Eye (tissue), 1 donor: ENCODE data around the gene SLC9A8.
"Not testable (repeated sequence)": the region's sequence is repeated elsewhere in the genome, so short reads cannot be mapped to it uniquely, and the experiment has no call there.

Experiments
- DNase-seq: peaks from one replicate; pipeline ENCODE4 v3.0.0-alpha.2; 2015

SLC9A8 gene

DNA sequence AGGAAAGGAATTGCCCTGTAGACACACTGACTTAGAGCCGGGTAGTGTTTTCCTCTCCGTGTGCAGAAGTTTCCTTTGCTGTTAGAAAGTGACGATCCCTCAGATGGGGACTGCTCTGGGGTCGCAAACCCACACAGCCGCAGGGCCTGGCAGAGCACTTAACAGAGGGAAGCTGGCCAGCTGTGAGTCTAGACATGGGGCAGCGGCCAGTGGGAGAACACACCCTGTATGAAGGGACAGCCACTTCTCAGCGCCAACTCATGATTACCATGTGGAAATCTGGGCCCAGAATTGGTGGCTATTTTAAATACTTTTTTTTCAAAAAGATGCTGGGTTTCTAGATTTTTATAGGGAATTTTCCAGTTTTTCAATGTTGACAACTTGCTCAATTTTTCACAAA, 39.4 kb downstream of the SLC9A8 start:
- DNase-seq: no peak

DNA sequence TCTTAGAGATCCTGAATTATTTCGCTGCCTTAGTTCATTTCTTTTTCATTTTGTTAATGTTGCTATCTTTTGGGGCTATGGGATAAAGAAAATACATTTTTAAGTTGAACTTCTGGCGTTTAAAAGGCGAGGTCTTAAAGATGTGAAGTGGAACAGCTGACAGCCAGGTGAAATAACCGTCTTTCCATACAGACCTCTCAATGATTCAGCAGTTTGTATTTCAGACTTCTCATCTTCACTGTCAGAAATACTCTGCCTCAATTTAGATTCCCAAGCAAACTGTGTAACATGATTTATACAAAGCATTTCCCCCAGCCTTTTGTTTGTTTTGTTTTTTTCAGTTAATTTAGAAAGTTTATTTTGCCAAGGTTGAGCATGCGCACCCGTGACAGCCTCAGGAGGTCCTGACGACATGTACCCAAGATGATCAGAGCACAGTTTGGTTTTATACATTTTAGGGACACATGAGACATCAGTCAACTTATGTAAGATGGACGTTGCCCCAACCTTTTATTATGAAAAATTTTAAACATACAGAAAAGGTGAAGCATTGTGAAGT, 40.0 kb downstream of the SLC9A8 start:
- no peak for DNase-seq

DNA sequence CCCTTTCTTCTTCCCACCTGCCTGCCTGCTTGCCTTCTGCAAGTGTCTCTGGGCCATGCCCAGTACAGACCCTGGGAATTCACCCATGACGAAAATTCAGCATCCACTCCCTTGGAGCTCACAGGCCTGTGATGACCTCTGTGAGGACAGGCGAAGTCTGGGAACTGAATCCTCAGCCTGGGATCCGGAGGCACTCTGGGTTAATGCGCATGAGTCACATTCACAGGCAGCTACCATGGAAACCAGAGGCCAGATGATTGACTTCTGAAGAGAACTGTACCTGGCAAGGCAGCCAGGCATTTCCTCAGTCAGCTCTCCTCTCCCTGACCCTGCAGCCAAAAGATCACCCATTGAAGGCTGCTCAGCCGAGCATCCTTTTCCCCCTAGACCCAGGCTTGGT, 41.0 kb downstream of the SLC9A8 start:
- DNase-seq: peak; percentile 46

GRCh38 chr20:49854190-49854875, 41.7 kb downstream of the SLC9A8 start:
- DNase-seq: no peak

DNA sequence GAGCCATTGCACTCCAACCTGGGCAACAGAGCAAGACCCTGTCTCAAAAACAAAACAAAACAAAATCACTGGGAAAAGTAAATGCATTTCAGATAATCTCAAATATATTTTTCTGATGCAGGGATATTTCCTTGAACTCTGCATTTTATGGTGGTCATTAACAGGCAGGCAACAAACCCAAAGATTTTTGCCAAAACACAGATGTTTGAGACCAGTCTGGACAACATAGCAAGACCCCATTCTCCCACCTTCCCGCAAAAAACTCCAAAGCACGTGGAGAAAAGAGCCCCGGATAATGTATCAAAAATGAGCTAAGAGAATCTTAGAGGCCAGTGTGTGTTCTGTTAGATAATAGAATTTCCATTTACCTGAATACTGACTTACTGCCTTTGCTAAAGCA, 44.3 kb downstream of the SLC9A8 start:
- DNase-seq: no peak

- DNase-seq: no peak
Measured at GRCh38 chr20:49858076-49858585, 45.5 kb downstream of the SLC9A8 start.

DNA sequence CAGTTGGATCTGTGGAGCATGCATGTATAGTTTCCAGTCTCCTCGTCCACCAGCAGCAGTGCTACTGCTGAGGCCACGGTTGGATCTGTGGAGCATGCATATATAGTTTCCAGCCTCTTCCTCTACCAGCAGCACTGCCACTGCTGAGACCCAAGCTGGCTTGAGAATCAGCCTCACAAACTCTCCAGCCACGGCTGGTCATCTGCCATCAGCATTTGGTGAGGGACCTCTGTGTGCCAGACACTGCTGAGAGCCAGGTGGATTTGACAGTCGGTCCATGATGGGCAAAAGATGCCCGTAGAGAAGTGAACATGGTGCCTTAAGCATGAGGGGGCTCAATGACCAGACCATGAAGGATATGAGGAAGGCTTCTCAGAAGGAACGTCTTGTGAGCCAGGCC, 46.4 kb downstream of the SLC9A8 start:
- no peak for DNase-seq

DNA sequence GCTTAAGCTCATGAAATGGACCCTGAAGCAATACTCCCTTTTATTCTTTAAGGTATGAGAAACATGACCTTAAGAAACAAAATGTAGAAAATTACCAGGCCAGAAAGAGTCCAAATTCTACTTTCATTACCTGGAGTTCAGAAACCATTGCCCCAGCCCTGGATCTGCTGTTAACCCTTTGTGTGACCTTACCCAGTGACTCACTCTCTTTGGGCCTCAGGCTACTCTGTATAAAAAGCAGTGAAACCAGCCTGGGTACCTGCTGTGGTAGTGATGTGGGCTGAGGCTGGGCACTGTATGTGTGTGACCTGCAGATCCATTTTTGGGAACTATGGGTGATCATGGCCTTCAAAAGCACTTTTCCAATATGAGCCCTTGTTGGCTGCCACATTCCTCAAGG, 47.2 kb downstream of the SLC9A8 start:
- DNase-seq: no peak

- DNase-seq: not testable (repeated sequence)
Measured at GRCh38 chr20:49861232-49861631, 48.6 kb downstream of the SLC9A8 start.

GRCh38 chr20:49862607-49863200, 50.1 kb downstream of the SLC9A8 start:
- no peak for DNase-seq

- DNase-seq: no peak
Measured at GRCh38 chr20:49863666-49864065, 51.0 kb downstream of the SLC9A8 start.

GRCh38 chr20:49865559-49865958, 52.9 kb downstream of the SLC9A8 start:
- no peak for DNase-seq

DNA sequence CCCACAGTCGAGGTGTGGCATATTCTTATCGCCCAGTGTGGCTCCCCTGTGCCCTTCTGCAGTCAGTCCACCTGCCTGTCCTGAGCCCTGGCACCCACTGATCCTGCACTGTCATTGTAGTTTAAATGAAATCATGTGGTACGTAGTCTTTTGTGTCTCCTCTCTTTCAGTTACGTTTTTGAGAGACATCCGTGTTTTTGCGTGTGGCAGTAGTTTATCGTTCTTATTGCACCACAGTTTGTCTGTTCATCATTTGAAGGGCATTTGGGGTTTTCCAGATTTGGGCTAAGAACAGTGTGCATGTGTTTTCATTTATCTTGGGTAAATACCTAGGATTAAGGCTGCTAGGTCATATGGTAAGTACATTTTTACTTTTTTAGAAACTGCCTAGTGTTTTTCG, 53.4 kb downstream of the SLC9A8 start:
- DNase-seq: peak; percentile 22

DNA sequence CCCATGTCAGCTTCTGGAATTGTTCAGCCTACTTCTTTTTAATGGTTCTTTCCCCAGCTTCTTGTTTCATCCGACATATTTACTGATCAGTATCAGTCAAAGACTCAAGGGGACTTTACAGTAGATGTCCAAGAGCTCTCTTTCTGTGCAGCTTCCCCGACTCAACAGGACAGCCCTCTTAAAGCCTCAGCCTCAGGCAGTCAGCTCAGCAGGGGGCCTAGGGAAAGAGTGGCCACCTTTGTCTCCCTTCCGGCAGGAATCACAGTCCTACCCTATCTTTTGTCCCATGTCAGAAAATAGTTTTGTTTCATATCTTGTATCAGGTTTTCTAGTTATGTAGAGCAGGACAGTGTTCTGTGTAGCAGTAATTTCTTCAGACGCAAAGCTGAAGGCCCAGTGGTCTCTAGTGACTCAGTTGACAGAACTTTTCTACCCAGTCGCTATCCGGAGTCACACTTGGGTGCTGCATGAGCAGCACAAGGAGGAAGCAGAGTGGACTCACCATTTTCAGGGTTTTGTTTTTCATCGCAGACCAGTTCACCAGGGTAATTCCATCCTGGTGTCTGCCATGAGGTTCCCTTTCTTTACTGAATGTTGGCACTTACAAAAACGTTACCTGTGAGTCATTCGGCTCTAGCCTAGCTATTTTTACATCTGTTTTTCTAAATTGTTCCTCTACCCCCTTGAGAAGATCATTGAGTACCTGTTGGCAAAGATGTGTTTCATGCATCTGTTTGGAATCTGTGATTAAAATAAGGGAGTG, 55.0 kb downstream of the SLC9A8 start:
- DNase-seq: no peak

DNA sequence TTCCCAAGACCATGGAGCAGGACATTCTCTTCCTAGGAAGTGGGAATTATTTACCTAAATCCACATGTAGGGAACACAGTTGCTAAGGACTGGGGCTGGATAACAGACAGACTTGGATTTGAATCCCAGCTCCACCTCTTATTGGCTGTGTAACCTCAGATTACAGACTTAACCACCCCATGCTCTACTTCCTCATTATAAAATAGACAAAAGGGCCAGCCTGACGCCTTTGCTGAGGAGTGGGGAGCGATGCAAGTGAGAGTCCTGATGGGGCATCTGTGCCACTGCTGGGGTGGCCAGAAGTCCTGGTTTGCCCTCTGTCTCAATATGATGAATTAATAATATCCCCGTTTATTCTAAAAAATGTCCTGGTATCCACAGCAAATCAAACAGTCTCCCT, 55.9 kb downstream of the SLC9A8 start:
- no peak for DNase-seq

- no peak for DNase-seq
Measured at GRCh38 chr20:49868964-49869363, 56.3 kb downstream of the SLC9A8 start.

DNA sequence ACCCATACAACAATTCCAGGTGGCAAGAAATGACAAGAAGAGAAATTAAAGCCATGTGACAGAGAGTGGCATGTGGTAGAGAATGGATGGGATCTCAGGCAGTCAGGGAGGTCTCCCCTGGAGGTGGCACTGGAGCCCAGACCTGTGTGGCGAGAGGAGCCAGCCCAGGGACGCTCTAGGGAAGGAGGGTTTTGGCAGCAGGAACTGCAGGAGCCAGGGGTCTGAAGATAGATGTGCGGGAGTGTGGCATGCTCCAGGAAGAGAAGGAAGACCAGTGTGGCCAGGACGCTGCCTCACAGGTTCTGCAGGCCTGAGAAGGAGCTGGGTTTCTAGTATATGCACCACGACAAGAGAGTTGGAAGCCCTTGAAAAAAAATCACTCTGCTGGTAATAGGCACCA, 57.6 kb downstream of the SLC9A8 start:
- no peak for DNase-seq

- DNase-seq: no peak
Measured at GRCh38 chr20:49871391-49871948, 58.8 kb downstream of the SLC9A8 start.

GRCh38 chr20:49872056-49872455, 59.4 kb downstream of the SLC9A8 start:
- no peak for DNase-seq

DNA sequence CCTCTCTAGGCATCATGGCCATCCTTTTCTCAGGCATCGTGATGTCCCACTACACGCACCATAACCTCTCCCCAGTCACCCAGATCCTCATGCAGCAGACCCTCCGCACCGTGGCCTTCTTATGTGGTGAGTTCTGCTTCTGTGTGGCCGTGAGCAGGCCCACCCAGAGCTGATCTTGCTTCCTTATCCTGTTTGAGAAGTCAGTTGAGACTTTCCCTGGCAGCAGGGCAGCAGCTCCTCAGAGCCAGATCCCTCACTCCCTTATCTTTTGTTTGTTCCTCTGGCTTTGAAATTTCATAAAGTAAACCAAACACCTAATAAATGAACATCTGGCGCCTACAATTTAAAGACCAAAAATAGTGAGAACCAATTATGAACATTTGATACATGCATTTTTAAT, 62.1 kb downstream of the SLC9A8 start:
- no peak for DNase-seq

- no peak for DNase-seq
Measured at GRCh38 chr20:49877386-49877921, 64.8 kb downstream of the SLC9A8 start.

DNA sequence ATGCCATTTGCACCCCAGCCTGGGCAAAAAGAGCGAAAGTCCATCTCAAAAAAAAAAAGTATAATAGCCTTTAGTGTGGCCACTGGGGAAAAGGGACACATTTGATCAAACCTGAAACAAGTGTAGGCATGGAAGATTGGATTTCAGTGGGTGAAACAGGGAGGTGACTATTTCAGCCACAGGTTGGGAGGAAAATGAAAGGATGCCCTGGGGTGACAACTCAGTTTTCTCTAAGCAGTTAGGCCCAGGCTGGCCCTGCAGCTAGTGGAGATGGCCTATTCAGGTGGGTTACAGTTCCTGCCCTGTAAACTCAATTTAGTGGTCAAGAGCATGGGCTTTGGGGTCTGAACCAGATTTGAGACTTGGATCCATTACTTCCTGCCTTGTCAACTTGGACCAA, 66.3 kb downstream of the SLC9A8 start:
- no peak for DNase-seq

- no peak for DNase-seq
Measured at GRCh38 chr20:49880177-49880576, 67.5 kb downstream of the SLC9A8 start.
